HEK293 (cell line): ENCODE measurements around the gene MED15.

Experiments
- CTCF ChIP-seq: fragments of 450-650 bp; formaldehyde crosslinking; IDR thresholded peaks from 2 replicates; pipeline ENCODE4 v1.5.1; 2016; ENCODE audit warnings: missing biosample characterization, missing genetic modification characterization
- GFI1B ChIP-seq: fragments of 450-650 bp; formaldehyde crosslinking; IDR thresholded peaks from 2 replicates; pipeline ENCODE4 v1.5.1; 2016; ENCODE audit warnings: missing biosample characterization, missing genetic modification characterization
- PATZ1 ChIP-seq: fragments of 450-650 bp; formaldehyde crosslinking; IDR thresholded peaks from 2 replicates; pipeline ENCODE4 v1.5.1; 2016; ENCODE audit warnings: missing biosample characterization, missing genetic modification characterization
- REPIN1 ChIP-seq: fragments of 450-650 bp; formaldehyde crosslinking; IDR thresholded peaks from 2 replicates; pipeline ENCODE4 v1.5.1; 2017; ENCODE audit warnings: missing biosample characterization, missing genetic modification characterization, low read depth
- SP2 ChIP-seq: fragments of 450-650 bp; formaldehyde crosslinking; IDR thresholded peaks from 2 replicates; pipeline ENCODE4 v1.5.1; 2016; ENCODE audit warnings: missing biosample characterization, missing genetic modification characterization
- ZBTB7A ChIP-seq: fragments of 450-650 bp; formaldehyde crosslinking; IDR thresholded peaks from 2 replicates; pipeline ENCODE4 v1.5.1; 2016; ENCODE audit warnings: low read depth, missing biosample characterization, missing genetic modification characterization
- ZNF133 ChIP-seq: fragments of 450-650 bp; formaldehyde crosslinking; IDR thresholded peaks from 2 replicates; pipeline ENCODE4 v1.5.1; 2016; ENCODE audit warnings: missing biosample characterization, missing genetic modification characterization
- ZNF488 ChIP-seq: fragments of 450-650 bp; formaldehyde crosslinking; IDR thresholded peaks from 2 replicates; pipeline ENCODE4 v1.5.1; 2016; ENCODE audit warnings: missing biosample characterization, missing genetic modification characterization
- ZNF518A ChIP-seq: fragments of 450-650 bp; formaldehyde crosslinking; conservative IDR thresholded peaks from 2 replicates; pipeline ENCODE4 v1.5.1; 2016; ENCODE audit warnings: low read depth, missing biosample characterization, missing genetic modification characterization
- ZNF548 ChIP-seq: fragments of 450-650 bp; formaldehyde crosslinking; IDR thresholded peaks from 2 replicates; pipeline ENCODE4 v1.5.1; 2016; ENCODE audit warnings: missing biosample characterization, missing genetic modification characterization
- ZNF558 ChIP-seq: fragments of 450-650 bp; formaldehyde crosslinking; IDR thresholded peaks from 2 replicates; pipeline ENCODE4 v1.5.1; 2016; ENCODE audit warnings: missing biosample characterization, missing genetic modification characterization

GRCh38 chr22:20634560-20635226 lies 127.3 kb downstream of the MED15 start:
- no peak for TF ChIP-seq CTCF (tag by site-specific recombination)
- TF ChIP-seq ZNF548 (tag by site-specific recombination): no peak
- no peak for TF ChIP-seq ZBTB7A (tag by site-specific recombination)
- no peak for TF ChIP-seq SP2 (tag by site-specific recombination)
- TF ChIP-seq ZNF488 (tag by site-specific recombination): no peak
- no peak for TF ChIP-seq ZNF558 (tag by site-specific recombination)
- TF ChIP-seq ZNF133 (tag by site-specific recombination): no peak
- no peak for TF ChIP-seq REPIN1 (tag by site-specific recombination)
- no peak for TF ChIP-seq ZNF518A (tag by site-specific recombination)
- no peak for TF ChIP-seq GFI1B (tag by site-specific recombination)
- TF ChIP-seq PATZ1 (tag by site-specific recombination): no peak
